ENCODE data around the gene PP2D1.

PP2D1 gene

GRCh38 chr3:19937459-19938294 lies 74.4 kb downstream of the PP2D1 start:
- TF ChIP-seq CTCF (IDR thresholded peaks at IDR 0.05; ENCODE audit: low read depth, low read length), result no peak
- H3K4me3 ChIP-seq (ENCODE audit: low read depth, low read length), result no peak overlapping the region
